Heart left ventricle (tissue), 13 donors: ENCODE measurements around the gene FAT1.

Experiments
- POLR2A ChIP-seq, 2 donors: fragments of 450-650 bp; IDR thresholded peaks; one replicate each; pipeline ENCODE4 v1.6.1; 2017; ENCODE audit warnings: antibody characterized with exemption in 2 of 2, mild to moderate bottlenecking in 2 of 2, moderate library complexity in 2 of 2
- TF ChIP-seq, protein P1 (sequence below), 12 donors: fragments of 200-600 bp; sonication (generic) in 4 of 12; IDR thresholded peaks; one replicate each; pipeline versions ENCODE4 v1.5.0 to v1.8.0; 2018 to 2022; ENCODE audit warnings: antibody characterized with exemption in 12 of 12, mild to moderate bottlenecking in 5 of 12
- donor health status: ischemic (EF 13 %, LVEDD 7.1; RV severe dilation, severe dysfunction).
- donor health status: DM: no; HTN: yes; CAD: no.
- donor health status: DM: no; HTN: no; CAD: no.
- donor health status: ischemic (EF 25% LVEDD 6.9; RV normal size, moderate dysfunction).
- donor health status: ischemic (EF 25% LVEDD 5.7; RV mildly dilated, moderate dysfunction).
- donor health status: ischemic (EF 35%, LVEDD 5.7; RV mildly dilated, moderate dysfunction).
- donor health status: nonischemic (EF 11% LVEDD 7.7; RV severe dilation, severe dysfunction).
- donor health status: DM: yes; HTN: yes; CAD: no.
- donor health status: PGD.
- donor health status: ischemic (EF 29% LVEDD 5.4; RV normal size, mild dysfunction).
- donor health status: nonischemic (EF 23%, LVEDD 6.1; RV moderate dilation, normal function).

GRCh38 chr4:186606591-186606992 is 117.1 kb downstream of the FAT1 start:
- no peak for TF ChIP-seq POLR2A (IDR thresholded peaks at IDR 0.05)
- TF ChIP-seq, protein P1, sequence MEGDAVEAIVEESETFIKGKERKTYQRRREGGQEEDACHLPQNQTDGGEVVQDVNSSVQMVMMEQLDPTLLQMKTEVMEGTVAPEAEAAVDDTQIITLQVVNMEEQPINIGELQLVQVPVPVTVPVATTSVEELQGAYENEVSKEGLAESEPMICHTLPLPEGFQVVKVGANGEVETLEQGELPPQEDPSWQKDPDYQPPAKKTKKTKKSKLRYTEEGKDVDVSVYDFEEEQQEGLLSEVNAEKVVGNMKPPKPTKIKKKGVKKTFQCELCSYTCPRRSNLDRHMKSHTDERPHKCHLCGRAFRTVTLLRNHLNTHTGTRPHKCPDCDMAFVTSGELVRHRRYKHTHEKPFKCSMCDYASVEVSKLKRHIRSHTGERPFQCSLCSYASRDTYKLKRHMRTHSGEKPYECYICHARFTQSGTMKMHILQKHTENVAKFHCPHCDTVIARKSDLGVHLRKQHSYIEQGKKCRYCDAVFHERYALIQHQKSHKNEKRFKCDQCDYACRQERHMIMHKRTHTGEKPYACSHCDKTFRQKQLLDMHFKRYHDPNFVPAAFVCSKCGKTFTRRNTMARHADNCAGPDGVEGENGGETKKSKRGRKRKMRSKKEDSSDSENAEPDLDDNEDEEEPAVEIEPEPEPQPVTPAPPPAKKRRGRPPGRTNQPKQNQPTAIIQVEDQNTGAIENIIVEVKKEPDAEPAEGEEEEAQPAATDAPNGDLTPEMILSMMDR (IDR thresholded peaks at IDR 0.05): no peak
